Tibial nerve (tissue), 4 donors: ENCODE measurements around the gene GRM4.

Experiments
- CTCF ChIP-seq, 5 experiments: fragments of 200-600 bp in 3 of 5; fragments of 450-650 bp in 2 of 5; sonication (generic) in 3 of 5; IDR thresholded peaks; one replicate each; pipeline ENCODE4 v1.5.1; 2016 to 2019; ENCODE audit warnings: antibody characterized with exemption in 5 of 5, mild to moderate bottlenecking in 3 of 5, moderate library complexity in 2 of 5
- EP300 ChIP-seq, 2 donors: sonication (generic); formaldehyde crosslinking; IDR thresholded peaks; one replicate each; pipeline ENCODE4 v1.6.1; 2017; ENCODE audit warnings: antibody characterized with exemption in 2 of 2, mild to moderate bottlenecking in 1 of 2
- POLR2A ChIP-seq, 2 donors: fragments of 450-650 bp; IDR thresholded peaks; one replicate each; pipeline ENCODE4 v1.6.1; 2017; ENCODE audit warnings: antibody characterized with exemption in 2 of 2, mild to moderate bottlenecking in 2 of 2, moderate library complexity in 2 of 2

- TF ChIP-seq CTCF (IDR thresholded peaks at IDR 0.05) (no peak), POLR2A (IDR thresholded peaks at IDR 0.05) (no peak), EP300 (IDR thresholded peaks at IDR 0.05) (no peak)
Measured at GRCh38 chr6:33981861-33982260, 164.0 kb downstream of the GRM4 start.
